Measurements from ENCODE around the gene TJP1.
"Not testable (repeated sequence)": the region's sequence is repeated elsewhere in the genome, so short reads cannot be mapped to it uniquely, and the experiment has no call there.

The TJP1 gene

GRCh38 chr15:29799859-29800258 lies 22.4 kb downstream of the TJP1 start:
- DNase-seq (ENCODE audit: low spot score) = no peak

GRCh38 chr15:29795610-29796009 lies 26.7 kb downstream of the TJP1 start:
- DNase-seq (ENCODE audit: low spot score) = no peak

GRCh38 chr15:29792426-29793159 lies 29.7 kb downstream of the TJP1 start:
- DNase-seq (ENCODE audit: low spot score) = no peak

GRCh38 chr15:29790607-29791006 lies 31.7 kb downstream of the TJP1 start:
- no peak for DNase-seq (ENCODE audit: low spot score)

- no peak for DNase-seq (ENCODE audit: low spot score)
Measured at GRCh38 chr15:29789871-29790270, 32.4 kb downstream of the TJP1 start.

GRCh38 chr15:29788433-29789034 lies 33.7 kb downstream of the TJP1 start:
- peak; percentile 41 for DNase-seq (ENCODE audit: low spot score)

GRCh38 chr15:29787767-29788166 lies 34.5 kb downstream of the TJP1 start:
- no peak for DNase-seq (ENCODE audit: low spot score)

GRCh38 chr15:29785642-29786041 lies 36.6 kb downstream of the TJP1 start:
- no peak for DNase-seq (ENCODE audit: low spot score)

GRCh38 chr15:29785136-29785535 lies 37.1 kb downstream of the TJP1 start:
- no peak for DNase-seq (ENCODE audit: low spot score)

- DNase-seq (ENCODE audit: low spot score) = no peak
Measured at GRCh38 chr15:29784413-29784812, 37.9 kb downstream of the TJP1 start.

- DNase-seq (ENCODE audit: low spot score) = not testable (repeated sequence)
Measured at GRCh38 chr15:29782816-29783215, 39.5 kb downstream of the TJP1 start.

- no peak for DNase-seq (ENCODE audit: low spot score)
Measured at GRCh38 chr15:29778382-29778781, 43.9 kb downstream of the TJP1 start.

GRCh38 chr15:29776859-29777258 lies 45.4 kb downstream of the TJP1 start:
- no peak for DNase-seq (ENCODE audit: low spot score)

GRCh38 chr15:29774900-29775299 lies 47.4 kb downstream of the TJP1 start:
- no peak for DNase-seq (ENCODE audit: low spot score)

- no peak for DNase-seq (ENCODE audit: low spot score)
Measured at GRCh38 chr15:29773816-29774215, 48.5 kb downstream of the TJP1 start.

GRCh38 chr15:29773000-29773399 lies 49.3 kb downstream of the TJP1 start:
- no peak for DNase-seq (ENCODE audit: low spot score)

- no peak for DNase-seq (ENCODE audit: low spot score)
Measured at GRCh38 chr15:29770796-29771195, 51.5 kb downstream of the TJP1 start.

- DNase-seq (ENCODE audit: low spot score) = no peak
Measured at GRCh38 chr15:29765898-29766527, 56.3 kb downstream of the TJP1 start.

GRCh38 chr15:29765234-29765841 lies 56.9 kb downstream of the TJP1 start:
- no peak for DNase-seq (ENCODE audit: low spot score)

- DNase-seq (ENCODE audit: low spot score) = no peak
Measured at GRCh38 chr15:29759596-29759995, 62.7 kb downstream of the TJP1 start.

- no peak for DNase-seq (ENCODE audit: low spot score)
Measured at GRCh38 chr15:29756358-29757267, 65.7 kb downstream of the TJP1 start.

- DNase-seq (ENCODE audit: low spot score) = not testable (repeated sequence)
Measured at GRCh38 chr15:29754009-29754408, 68.3 kb downstream of the TJP1 start.

Data from GM03348 (cell line).